Activated CD4-positive, alpha-beta T cell treated with anti-CD3 and anti-CD28 coated beads, Interleukin-2, amount 50 U/mL, for 48 hours (primary cell): ENCODE data around the gene ACLY.

Experiments used
- DNase-seq, 2 experiments: peaks; one replicate each; pipeline ENCODE4 v3.0.0-alpha.2; 2020

The ACLY gene

GRCh38 chr17:41824086-41824485, 94.7 kb downstream of the ACLY start:
- DNase-seq: no peak

GRCh38 chr17:41823580-41823979, 95.2 kb downstream of the ACLY start:
- DNase-seq: no peak

- DNase-seq: no peak
Measured at GRCh38 chr17:41823141-41823524, 95.6 kb downstream of the ACLY start.

GRCh38 chr17:41822216-41823140, 96.3 kb downstream of the ACLY start:
- no peak for DNase-seq

- DNase-seq: no peak
Measured at GRCh38 chr17:41821776-41822175, 97.0 kb downstream of the ACLY start.

GRCh38 chr17:41818024-41818423, 100.7 kb downstream of the ACLY start:
- DNase-seq: no peak
